BLaER1 treated with 17β-estradiol and CSF1 and Interleukin-3, amounts not matched to agents 10 nM and 100 nM (cell line): ENCODE results near the gene SERPINA9.

ENCODE experiments used
- H3K27ac ChIP-seq, 11 experiments: shearing (Covaris generic); formaldehyde crosslinking; 2 replicates each; pipeline ENCODE4 v1.8.1; 2022
- H3K27me3 ChIP-seq, 11 experiments: shearing (Covaris generic); formaldehyde crosslinking; 2 replicates each; pipeline ENCODE4 v1.8.1; 2022
- H3K36me3 ChIP-seq, 11 experiments: shearing (Covaris generic); formaldehyde crosslinking; 2 replicates each; pipeline ENCODE4 v1.8.1; 2022
- H3K4me1 ChIP-seq, 10 experiments: shearing (Covaris generic); formaldehyde crosslinking; 2 replicates each; pipeline ENCODE4 v1.8.1; 2022
- H3K4me2 ChIP-seq, 11 experiments: shearing (Covaris generic); formaldehyde crosslinking; 2 replicates each; pipeline ENCODE4 v1.8.1; 2022
- H3K4me3 ChIP-seq, 10 experiments: shearing (Covaris generic); formaldehyde crosslinking; 2 replicates each; pipeline ENCODE4 v1.8.1; 2022
- H3K9ac ChIP-seq, 11 experiments: shearing (Covaris generic); formaldehyde crosslinking; 2 replicates each; pipeline ENCODE4 v1.8.1; 2022
- H3K9me3 ChIP-seq, 11 experiments: shearing (Covaris generic); formaldehyde crosslinking; replicated peaks in 1 of 11; 2 replicates each; pipeline ENCODE4 v1.8.1; 2022
- H4K20me1 ChIP-seq, 11 experiments: shearing (Covaris generic); formaldehyde crosslinking; 2 replicates each; pipeline ENCODE4 v1.8.1; 2022
- Cebpa-rat ChIP-seq, 11 experiments: shearing (Covaris generic); IDR thresholded peaks; 2 replicates each; pipeline ENCODE4 v1.8.1; 2022

Gene SERPINA9

DNA sequence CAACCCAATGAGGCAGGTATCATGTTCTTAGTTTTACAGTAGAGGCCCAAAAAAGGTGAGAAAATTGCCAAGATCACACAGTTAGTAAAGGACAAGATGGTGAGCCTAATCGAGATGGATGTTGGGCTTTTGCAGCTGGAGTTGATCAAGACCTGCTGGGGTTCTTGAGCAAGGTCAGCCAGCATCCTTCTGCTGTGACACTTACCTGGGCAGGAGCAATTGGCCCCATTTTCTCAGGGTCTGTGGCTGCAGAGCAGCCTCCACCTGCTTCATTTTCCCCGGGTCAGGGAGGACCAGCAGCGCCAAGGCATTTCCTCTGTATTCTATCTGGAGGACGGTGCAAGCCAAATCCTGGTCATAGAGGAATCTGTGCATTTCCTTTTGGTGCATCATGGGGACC lies 29.9 kb downstream of the SERPINA9 start:
- Histone ChIP-seq H3K4me2 (no peak overlapping the region), H3K27ac (no peak overlapping the region), H3K4me3 (no peak overlapping the region), H3K9ac (no peak overlapping the region), H3K4me1 (no peaks in the 10 kb centered on the region), H3K27me3 (no peaks in the 10 kb centered on the region), H4K20me1 (no peaks in the 10 kb centered on the region), H3K9me3 (peaks cover 0 to 6% (median 0%) of the 10 kb centered on the region in 11 experiments; a peak in 3 of 22 replicates), H3K36me3 (no peaks in the 10 kb centered on the region)
- TF ChIP-seq Cebpa-rat (IDR thresholded peaks at IDR 0.05): no peak

DNA sequence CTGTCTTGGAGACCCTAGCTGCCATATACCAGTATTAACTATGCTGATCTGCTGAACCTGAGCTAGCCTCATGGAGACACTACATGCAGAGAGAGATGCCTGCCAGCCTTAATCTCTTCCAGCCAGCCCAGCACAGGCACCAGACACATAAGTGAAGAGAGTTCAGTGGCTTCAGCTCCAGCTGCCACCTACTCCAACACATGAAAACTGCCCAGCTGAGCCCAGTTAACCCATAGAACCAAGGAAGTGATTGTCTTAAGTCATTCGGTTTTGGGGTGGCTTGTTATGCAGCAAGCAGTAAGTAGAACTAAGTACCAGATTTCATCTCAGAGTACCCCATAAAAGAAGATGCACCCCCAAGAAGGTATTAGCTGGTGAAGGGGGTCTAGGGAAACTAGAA lies 31.0 kb downstream of the SERPINA9 start:
- Histone ChIP-seq H3K4me3 (no peak overlapping the region), H3K4me2 (no peak overlapping the region), H3K4me1 (peaks cover 0 to 7% (median 0%) of the 10 kb centered on the region in 10 experiments; a peak in 4 of 20 replicates), H3K9ac (no peak overlapping the region), H3K36me3 (no peaks in the 10 kb centered on the region), H3K27me3 (no peaks in the 10 kb centered on the region), H3K9me3 (peaks cover 0 to 6% (median 0%) of the 10 kb centered on the region in 11 experiments; a peak in 3 of 22 replicates), H4K20me1 (no peaks in the 10 kb centered on the region), H3K27ac (no peak overlapping the region)
- TF ChIP-seq Cebpa-rat (IDR thresholded peaks at IDR 0.05): no peak

DNA sequence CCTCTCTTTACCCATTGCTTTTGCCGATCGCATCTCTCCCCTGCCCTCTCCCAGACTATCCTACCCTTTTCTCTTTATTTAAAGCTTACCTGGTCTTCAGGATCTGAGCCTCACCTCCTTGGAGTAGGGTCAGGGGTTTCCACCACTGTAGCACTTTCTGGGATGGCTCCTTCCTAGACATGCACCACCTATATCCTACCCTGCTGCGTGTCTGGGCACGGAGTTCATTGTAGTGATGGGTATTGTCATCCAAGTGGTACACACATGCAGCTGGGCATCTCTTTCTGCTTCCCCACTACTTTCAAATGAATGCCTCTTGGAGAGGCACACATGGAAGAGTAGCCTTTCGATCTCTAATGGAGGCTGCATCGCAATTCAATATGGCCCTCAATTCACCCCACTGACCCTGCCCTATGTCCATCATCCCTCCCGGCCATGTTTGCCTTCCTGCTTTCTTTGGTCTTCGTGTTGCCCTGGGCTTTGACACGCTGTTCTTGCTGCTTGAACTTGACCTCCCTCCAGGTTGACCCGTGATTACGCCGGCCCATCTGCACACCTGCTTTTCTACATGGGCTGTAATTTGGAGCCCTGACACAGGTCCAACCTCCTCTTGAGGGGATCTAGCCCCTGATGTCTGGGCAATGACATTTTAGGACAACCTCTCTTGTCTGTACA lies 34.3 kb downstream of the SERPINA9 start:
- Histone ChIP-seq H3K4me2 (no peak overlapping the region), H3K9ac (no peak overlapping the region), H3K9me3 (peaks cover 0 to 6% (median 0%) of the 10 kb centered on the region in 11 experiments; a peak in 3 of 22 replicates), H3K36me3 (no peaks in the 10 kb centered on the region), H3K27ac (no peak overlapping the region), H3K4me1 (peaks cover 0 to 7% (median 0%) of the 10 kb centered on the region in 10 experiments; a peak in 4 of 20 replicates), H3K4me3 (no peak overlapping the region), H4K20me1 (no peaks in the 10 kb centered on the region), H3K27me3 (no peaks in the 10 kb centered on the region)
- TF ChIP-seq Cebpa-rat (IDR thresholded peaks at IDR 0.05): no peak

DNA sequence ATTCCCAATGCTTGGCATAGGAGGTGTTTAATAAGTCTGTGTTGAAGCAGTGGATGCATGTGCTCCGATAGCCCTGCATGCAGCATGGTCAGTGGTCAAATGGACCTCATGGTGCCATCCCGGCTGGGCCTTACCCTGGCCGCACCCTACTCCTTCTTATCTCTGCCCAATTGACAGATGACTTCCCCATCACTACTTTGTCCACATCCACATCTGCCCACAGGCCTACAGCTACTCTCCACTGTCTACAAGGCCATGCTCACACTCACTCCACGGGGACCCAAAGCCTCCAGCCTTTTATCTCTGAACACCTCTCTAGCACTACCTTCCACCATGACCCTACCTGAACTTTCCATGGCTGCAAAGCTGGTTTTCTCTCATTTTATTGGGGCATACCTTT lies 34.9 kb downstream of the SERPINA9 start:
- Histone ChIP-seq H3K27ac (no peak overlapping the region), H3K36me3 (no peaks in the 10 kb centered on the region), H3K4me1 (peaks cover 0 to 7% (median 0%) of the 10 kb centered on the region in 10 experiments; a peak in 4 of 20 replicates), H3K9me3 (peaks cover 0 to 6% (median 0%) of the 10 kb centered on the region in 11 experiments; a peak in 3 of 22 replicates), H3K4me3 (no peak overlapping the region), H3K27me3 (no peaks in the 10 kb centered on the region), H4K20me1 (no peaks in the 10 kb centered on the region), H3K9ac (no peak overlapping the region), H3K4me2 (no peak overlapping the region)
- TF ChIP-seq Cebpa-rat (IDR thresholded peaks at IDR 0.05): no peak

DNA sequence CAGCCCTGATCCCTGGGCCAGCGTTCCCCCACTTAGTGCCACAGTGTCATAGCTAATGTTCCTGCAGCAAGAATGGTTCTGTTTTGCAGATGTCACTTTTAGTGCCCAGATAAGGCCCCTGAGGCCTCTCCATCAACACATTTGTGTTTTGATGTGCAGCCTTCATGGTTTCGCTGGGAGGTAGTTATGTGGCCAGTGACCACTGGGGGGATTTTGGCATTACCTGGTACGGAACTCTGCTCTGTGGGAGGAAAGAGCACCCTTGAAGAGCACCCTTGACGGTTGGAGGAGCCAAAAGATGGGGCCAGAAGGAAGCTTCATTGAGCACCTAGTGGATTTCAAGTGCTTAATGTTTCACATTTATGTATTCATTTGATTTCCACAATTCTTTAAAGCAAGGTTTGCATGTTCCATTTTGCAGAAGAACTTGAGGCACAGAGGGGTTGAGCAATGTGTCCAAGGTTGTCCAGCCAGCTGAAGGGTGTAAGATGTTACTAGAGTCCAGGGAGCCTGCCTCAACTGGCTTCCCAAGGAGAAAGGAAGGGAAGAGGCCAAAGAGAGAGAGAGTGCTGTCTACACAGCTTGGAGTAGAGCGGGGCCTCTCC lies 36.4 kb downstream of the SERPINA9 start:
- no peak for TF ChIP-seq Cebpa-rat (IDR thresholded peaks at IDR 0.05)
- Histone ChIP-seq H3K36me3 (no peaks in the 10 kb centered on the region), H3K9ac (no peak overlapping the region), H4K20me1 (no peaks in the 10 kb centered on the region), H3K9me3 (peaks cover 0 to 15% (median 0%) of the 10 kb centered on the region in 11 experiments; a peak in 3 of 22 replicates), H3K4me3 (no peak overlapping the region), H3K27ac (no peak overlapping the region), H3K4me1 (peaks cover 0 to 7% (median 0%) of the 10 kb centered on the region in 10 experiments; a peak in 4 of 20 replicates), H3K4me2 (no peak overlapping the region), H3K27me3 (no peaks in the 10 kb centered on the region)

DNA sequence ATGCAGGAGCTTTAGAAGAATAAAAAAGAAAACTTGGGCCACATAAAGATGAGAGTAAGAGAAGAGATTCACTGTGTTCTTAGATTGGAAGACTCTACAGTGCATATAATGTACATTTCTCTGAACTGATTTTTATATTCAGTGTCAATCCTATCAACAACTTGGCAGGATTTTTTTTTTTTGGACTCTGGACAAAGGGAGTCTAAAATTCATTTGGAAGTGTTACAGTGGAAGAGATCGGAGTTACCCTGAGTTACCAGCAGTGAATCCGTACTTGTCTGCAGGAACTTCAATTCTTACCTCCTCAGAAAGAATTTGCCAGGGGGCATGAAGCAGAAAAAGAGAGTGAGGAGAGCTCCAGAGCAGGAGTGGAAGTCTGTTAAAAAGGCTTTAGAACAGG lies 47.4 kb downstream of the SERPINA9 start:
- H3K9me3 ChIP-seq: peaks cover 0 to 12% (median 7%) of the 10 kb centered on the region in 11 experiments; a peak in 8 of 22 replicates
- TF ChIP-seq Cebpa-rat (IDR thresholded peaks at IDR 0.05): no peak
- H3K27me3 ChIP-seq: no peaks in the 10 kb centered on the region
- no peak overlapping the region for H3K27ac ChIP-seq
- H3K9ac ChIP-seq: no peak overlapping the region
- H3K4me1 ChIP-seq: peaks cover 0 to 47% (median 9%) of the 10 kb centered on the region in 10 experiments; a peak in 11 of 20 replicates
- no peaks in the 10 kb centered on the region for H4K20me1 ChIP-seq
- no peaks in the 10 kb centered on the region for H3K36me3 ChIP-seq
- no peak overlapping the region for H3K4me3 ChIP-seq
- no peak overlapping the region for H3K4me2 ChIP-seq

DNA sequence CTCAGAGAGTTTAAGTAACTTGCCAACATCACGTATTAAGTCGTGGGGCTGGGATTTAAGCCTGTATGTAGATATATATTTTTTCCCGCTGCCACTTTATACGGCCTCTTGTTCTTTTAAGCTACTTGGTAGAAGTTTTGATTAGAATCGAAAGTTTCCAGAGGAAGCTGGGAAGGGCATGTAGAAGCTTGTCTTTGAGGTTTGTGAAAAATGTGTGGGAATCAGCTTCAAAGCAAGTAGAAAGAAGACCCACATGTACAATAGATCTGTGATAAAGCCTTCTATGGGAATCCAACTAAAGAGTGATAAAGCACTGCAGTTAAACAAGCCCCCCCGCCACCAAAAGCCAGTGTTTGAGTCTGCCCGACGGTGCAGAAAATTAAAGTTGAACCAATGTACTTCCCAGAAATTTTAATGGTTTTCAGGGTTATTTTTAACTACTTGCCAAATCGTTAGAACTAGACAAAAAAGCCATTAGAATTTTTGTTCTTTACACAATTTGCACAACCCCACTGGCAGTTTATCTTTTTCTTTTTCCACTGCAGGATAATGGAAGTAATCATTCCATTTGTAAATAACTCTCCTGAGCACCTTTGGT lies 48.9 kb downstream of the SERPINA9 start:
- Histone ChIP-seq H3K4me1 (peaks cover 0 to 58% (median 11%) of the 10 kb centered on the region in 10 experiments; a peak in 11 of 20 replicates), H3K27me3 (no peaks in the 10 kb centered on the region)

DNA sequence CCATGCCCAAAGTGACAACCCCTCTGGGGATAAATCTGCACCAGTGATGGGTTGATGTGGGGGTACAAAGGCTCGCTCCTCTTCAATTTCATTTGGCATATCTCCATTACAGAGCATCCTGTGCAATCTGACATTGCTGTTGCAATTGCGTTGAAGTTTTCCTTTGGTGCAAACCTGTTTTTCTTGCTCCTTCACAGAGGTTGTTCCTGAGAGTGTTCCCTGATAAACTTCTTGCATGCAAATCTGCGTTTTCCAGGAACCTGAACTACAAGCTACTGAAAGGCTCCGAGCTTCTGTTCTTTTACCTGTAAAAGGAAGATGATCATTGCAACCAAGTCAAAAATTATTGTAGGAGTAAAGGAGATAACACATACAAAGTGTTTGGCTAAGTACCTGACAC lies 49.5 kb downstream of the SERPINA9 start:
- H4K20me1 ChIP-seq: no peaks in the 10 kb centered on the region
- H3K36me3 ChIP-seq: no peaks in the 10 kb centered on the region
- no peak overlapping the region for H3K9ac ChIP-seq
- no peak for TF ChIP-seq Cebpa-rat (IDR thresholded peaks at IDR 0.05)
- H3K4me2 ChIP-seq: peak overlapping the region in 5 of 11 experiments; percentile 0 to 46 (median 25); a peak in 5 of 22 replicates
- H3K27ac ChIP-seq: no peak overlapping the region
- peaks cover 0 to 12% (median 7%) of the 10 kb centered on the region in 11 experiments; a peak in 8 of 22 replicates for H3K9me3 ChIP-seq
- H3K4me1 ChIP-seq: peaks cover 0 to 60% (median 11%) of the 10 kb centered on the region in 10 experiments; a peak in 11 of 20 replicates
- H3K4me3 ChIP-seq: no peak overlapping the region
- H3K27me3 ChIP-seq: no peaks in the 10 kb centered on the region

More for the DNA sequence above, 48.9 kb downstream of the SERPINA9 start:
- Histone ChIP-seq H3K4me2 (peak overlapping the region in 7 of 11 experiments; percentile 2 to 48 (median 38); a peak in 11 of 22 replicates), H3K27ac (no peak overlapping the region), H3K9ac (no peak overlapping the region), H3K4me3 (no peak overlapping the region), H3K9me3 (peaks cover 0 to 12% (median 7%) of the 10 kb centered on the region in 11 experiments; a peak in 8 of 22 replicates), H4K20me1 (no peaks in the 10 kb centered on the region), H3K36me3 (no peaks in the 10 kb centered on the region)
- TF ChIP-seq Cebpa-rat (IDR thresholded peaks at IDR 0.05): no peak

DNA sequence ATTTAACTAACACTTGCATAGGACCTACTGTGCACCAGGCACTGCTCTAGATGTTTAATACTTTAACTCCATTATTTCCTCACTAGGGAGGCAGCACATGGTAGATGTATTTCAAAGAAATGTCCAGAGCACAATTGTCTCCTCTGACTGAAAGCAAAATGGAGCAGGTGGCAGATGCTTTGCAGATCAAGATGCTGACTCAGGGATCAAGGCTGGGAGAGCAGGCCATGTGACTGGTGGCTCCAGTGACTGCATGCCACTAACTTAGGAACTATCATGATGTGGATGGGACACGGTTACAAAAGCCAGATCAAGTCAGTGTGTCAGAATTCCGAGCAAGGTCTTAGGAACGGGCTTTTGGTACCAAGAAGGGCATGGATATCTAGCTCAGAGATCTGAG lies 51.6 kb downstream of the SERPINA9 start:
- Histone ChIP-seq H3K9ac (no peak overlapping the region), H3K4me2 (peak overlapping the region in 3 of 11 experiments; percentile 34 to 61 (median 56); a peak in 5 of 22 replicates), H3K4me1 (peaks cover 0 to 66% (median 11%) of the 10 kb centered on the region in 10 experiments; a peak in 11 of 20 replicates), H3K36me3 (no peaks in the 10 kb centered on the region), H4K20me1 (no peaks in the 10 kb centered on the region), H3K27me3 (no peaks in the 10 kb centered on the region), H3K4me3 (no peak overlapping the region), H3K27ac (no peak overlapping the region), H3K9me3 (peaks cover under 1 to 14% (median 10%) of the 10 kb centered on the region in 11 experiments; a peak in 14 of 22 replicates)
- TF ChIP-seq Cebpa-rat (IDR thresholded peaks at IDR 0.05): no peak
